Motor neuron (in vitro differentiated cells): ENCODE measurements around the gene KICS2. TPM values are rescaled to one million over a fixed set of nuclear protein-coding genes. Genes with fewer than 3 reads are reported as not detected.

Experiments used
- ATAC-seq, 8 experiments: fragments of 200-7000 bp; cut with Tn5 transposase; replicated peaks in 6 of 8; 2 replicates each; pipeline ENCODE4 v1.8.0; 2021; ENCODE audit warnings: mild to moderate bottlenecking in 8 of 8, moderate library complexity in 8 of 8
- H3K27ac ChIP-seq, 2 donors: fragments of 250-450 bp; sonication (Bioruptor Pico); 2 replicates each; pipeline ENCODE4 v1.9.0; 2021; ENCODE audit warnings: antibody characterized with exemption in 2 of 2, mild to moderate bottlenecking in 2 of 2, moderate library complexity in 1 of 2
- H3K4me1 ChIP-seq, 2 donors: fragments of 250-450 bp; sonication (Bioruptor Pico); replicated peaks in 1 of 2; 2 replicates each; pipeline ENCODE4 v1.6.1; 2021; ENCODE audit warnings: antibody characterized with exemption in 2 of 2, mild to moderate bottlenecking in 2 of 2, moderate library complexity in 1 of 2
- H3K4me3 ChIP-seq, 5 donors: fragments of 250-450 bp; sonication (Bioruptor Pico); 2 replicates each; pipeline ENCODE4 v1.9.0; 2021; ENCODE audit warnings: antibody characterized with exemption in 5 of 5, mild to moderate bottlenecking in 5 of 5, moderate library complexity in 4 of 5
- WGBS, 10 experiments: fragments of 450-650 bp; shearing (Covaris generic); methylation state at CpG; one replicate each; pipeline ENCODE4 v1.0.0; 2022; 5-methylcytosine and 5-hydroxymethylcytosine counted together
- in situ Hi-C, 9 experiments: fragments of 400-800 bp; cut with MboI; loops; one replicate each; pipeline ENCODE4 v1.15.0; 2021; ENCODE audit warnings: low sequenced_read_pairs in 9 of 9, low pct_unique_long_range_greater_than_20kb in 2 of 9; ENCODE audit not compliant: unreplicated experiment in 9 of 9
- total RNA-seq, 8 experiments: library from RNA; unstranded; fragments of 300-600 nt; gene quantifications; 2 replicates each; pipeline versions ENCODE4 v1.2.3 to v1.2.4, GENCODE V29; 2022

The KICS2 gene
- total RNA-seq, 8 experiments from 2014 or later: 3.9 to 16.7 (median 6.6) TPM

DNA sequence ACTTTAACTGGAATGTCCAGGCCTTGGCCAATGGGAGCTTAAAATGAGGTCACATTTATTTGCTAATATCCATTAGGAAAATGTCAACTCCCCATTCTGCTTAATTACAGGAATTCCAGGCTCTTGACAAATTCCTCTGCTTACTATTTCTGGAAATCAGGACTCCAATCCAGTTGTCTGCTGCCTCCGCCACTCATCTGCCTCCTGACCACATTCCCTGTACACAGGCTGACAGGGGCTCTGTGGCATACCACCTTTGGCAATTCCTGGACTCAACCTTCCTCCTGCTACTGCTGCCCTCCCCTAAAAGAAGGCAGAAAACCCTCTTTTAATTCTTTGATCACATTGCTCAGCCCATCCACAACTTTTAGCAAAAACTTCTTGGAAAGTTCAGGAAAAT, 37.9 kb downstream of the KICS2 start:
- ATAC-seq: no peak
- H3K4me1 ChIP-seq: no peaks in the 10 kb centered on the region
- H3K27ac ChIP-seq: no peak overlapping the region
- no peak overlapping the region for H3K4me3 ChIP-seq
- in situ Hi-C loops: no loop called here
- WGBS, 10 experiments: 80 to 89% (median 89%) methylated on average over 1 of the region's 1 CpG; no CpG with 5 or more reads in 7 of the 10 experiments

DNA sequence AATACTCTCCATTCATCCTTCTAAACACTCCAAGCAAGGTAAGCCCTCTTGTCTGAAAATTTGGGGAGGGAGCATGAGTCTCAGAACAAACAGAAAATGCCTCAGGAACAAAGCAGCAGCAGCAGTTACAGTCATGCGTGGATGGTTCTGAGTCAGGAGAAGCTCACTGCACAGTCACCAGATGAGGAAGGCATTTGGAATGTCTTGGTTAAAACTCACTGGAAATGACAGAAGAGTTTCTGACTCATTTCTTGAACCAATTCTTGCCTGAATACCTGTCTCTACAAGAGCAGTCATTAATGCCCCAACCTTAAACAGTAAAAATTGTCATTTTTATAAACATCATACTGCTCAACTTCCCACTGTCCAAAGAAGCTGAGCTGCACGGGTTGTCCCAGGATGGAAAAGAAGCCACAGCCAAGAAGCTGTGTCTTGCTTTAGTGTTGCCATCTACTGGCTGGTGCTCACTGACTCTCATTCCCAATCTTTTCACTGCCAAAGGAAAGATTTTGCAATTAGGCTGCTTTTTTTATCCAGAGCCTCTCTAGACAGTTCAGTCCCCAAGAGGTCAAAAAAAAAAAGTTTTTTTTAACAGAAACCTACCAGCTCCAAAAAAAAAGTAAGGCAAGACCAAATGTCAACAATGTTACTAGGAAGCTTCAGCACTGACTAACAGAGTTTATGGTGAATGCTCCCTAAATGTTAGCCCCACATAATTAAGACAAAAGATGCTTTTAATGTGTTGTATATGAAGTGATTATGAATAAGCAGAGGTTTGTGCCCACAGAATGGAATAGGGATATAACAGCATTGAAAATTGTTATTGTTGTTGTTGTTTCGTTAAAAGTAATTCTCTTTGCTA, 40.4 kb downstream of the KICS2 start:
- no peaks in the 10 kb centered on the region for H3K4me1 ChIP-seq
- WGBS, 10 experiments: 0 to 80% (median 47%) methylated on average over 1 to 3 of the region's 3 CpGs; no CpG with 5 or more reads in 2 of the 10 experiments
- H3K27ac ChIP-seq: no peak overlapping the region
- in situ Hi-C loops: no loop called here
- H3K4me3 ChIP-seq: no peak overlapping the region
- ATAC-seq: peak; percentile 36 to 98 (median 86)

GRCh38 chr12:64180951-64181350, 41.1 kb downstream of the KICS2 start:
- H3K4me1 ChIP-seq: peaks cover 0 to under 1% of the 10 kb centered on the region in 2 donors
- ATAC-seq: peak in 2 of 8 experiments; percentile 41 to 44
- H3K27ac ChIP-seq: no peak overlapping the region
- in situ Hi-C loops: no loop called here
- WGBS, 10 experiments: 6 to 100% (median 87%) methylated on average over 2 to 5 of the region's 5 CpGs
- no peak overlapping the region for H3K4me3 ChIP-seq

- in situ Hi-C loops: loop anchor here in 1 of 9 experiments (10.0 kb wide), 1 partner anchor 333 kb away; the partner anchor contains the start of gene SRGAP1
- ATAC-seq: no peak
- H3K4me3 ChIP-seq: no peak overlapping the region
- peaks cover 11 to 12% of the 10 kb centered on the region in 2 donors for H3K4me1 ChIP-seq
- H3K27ac ChIP-seq: no peak overlapping the region
- 0 to 100% (median 78%) methylated on average over 1 of the region's 1 CpG; no CpG with 5 or more reads in 1 of the 10 experiments for WGBS, 10 experiments
Observed at GRCh38 chr12:64178122-64178521, 44.0 kb downstream of the KICS2 start.

DNA sequence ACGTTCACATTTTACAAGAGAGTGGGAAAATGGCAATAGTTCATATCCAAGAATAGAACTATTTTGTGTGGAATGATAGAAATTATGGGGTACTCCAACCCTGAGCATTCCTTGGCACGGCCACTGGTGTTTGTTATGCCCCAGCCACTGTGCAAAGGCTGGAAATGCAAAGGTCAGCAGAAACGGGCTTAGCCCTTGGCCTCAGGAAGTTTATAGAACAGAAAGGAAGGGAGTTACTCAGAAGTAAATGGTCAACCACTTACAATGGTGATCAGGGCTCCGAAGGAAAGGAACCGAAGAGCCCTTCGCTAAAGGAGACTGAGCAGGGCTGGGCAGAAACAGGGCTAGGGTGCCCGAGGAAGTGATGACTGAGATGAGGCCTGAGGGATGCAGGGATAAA, 45.1 kb downstream of the KICS2 start:
- Histone ChIP-seq H3K4me1 (peaks cover 11 to 12% of the 10 kb centered on the region in 2 donors), H3K27ac (no peak overlapping the region), H3K4me3 (no peak overlapping the region)
- in situ Hi-C loops: loop anchor here in 1 of 9 experiments (10.0 kb wide), 1 partner anchor 332 kb away; the partner anchor contains the start of gene SRGAP1
- no peak for ATAC-seq
- 67 to 100% (median 92%) methylated on average over 1 to 6 of the region's 7 CpGs for WGBS, 10 experiments

DNA sequence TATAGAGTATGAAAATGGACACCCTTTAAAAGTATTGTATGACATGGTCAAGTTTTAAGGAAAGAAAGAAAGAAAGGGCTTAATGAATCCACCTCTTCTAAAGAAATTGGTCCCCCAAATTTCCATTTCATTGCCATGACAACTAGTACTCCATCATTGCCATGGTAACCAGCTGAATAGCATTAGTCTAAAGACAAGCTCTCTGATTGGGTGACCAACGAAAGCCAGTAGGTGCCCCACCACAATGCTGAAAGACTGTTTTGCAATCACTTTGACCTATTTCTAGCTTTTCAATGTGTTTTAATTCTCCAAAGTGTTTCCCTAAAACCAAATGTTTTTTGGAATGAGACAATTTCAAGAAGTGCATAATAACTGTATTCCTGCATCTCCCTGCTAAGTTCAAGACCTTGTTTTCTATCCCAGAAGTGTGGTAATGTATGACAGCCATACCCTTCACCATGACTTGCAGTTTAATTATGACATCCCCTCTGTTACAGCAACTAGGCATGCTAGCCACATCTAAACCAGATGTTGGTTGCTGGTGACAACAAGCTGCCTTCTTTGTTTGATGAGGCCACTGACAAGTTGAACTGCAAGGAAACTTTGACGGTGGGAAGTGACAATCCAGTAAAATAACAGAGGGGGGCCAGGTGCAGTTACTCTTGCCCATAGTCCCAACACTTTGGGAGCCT, 46.7 kb downstream of the KICS2 start:
- ATAC-seq: peak in 5 of 8 experiments; percentile 34 to 64 (median 48)
- Histone ChIP-seq H3K4me1 (peaks cover 11 to 12% of the 10 kb centered on the region in 2 donors), H3K27ac (peak overlapping the region in 1 of 2 donors; percentile 20), H3K4me3 (no peak overlapping the region)
- in situ Hi-C loops: loop anchor here in 1 of 9 experiments (10.0 kb wide), 1 partner anchor 331 kb away; the partner anchor contains the start of gene SRGAP1
- 24 to 61% (median 46%) methylated on average over 1 to 2 of the region's 2 CpGs; no CpG with 5 or more reads in 2 of the 10 experiments for WGBS, 10 experiments

DNA sequence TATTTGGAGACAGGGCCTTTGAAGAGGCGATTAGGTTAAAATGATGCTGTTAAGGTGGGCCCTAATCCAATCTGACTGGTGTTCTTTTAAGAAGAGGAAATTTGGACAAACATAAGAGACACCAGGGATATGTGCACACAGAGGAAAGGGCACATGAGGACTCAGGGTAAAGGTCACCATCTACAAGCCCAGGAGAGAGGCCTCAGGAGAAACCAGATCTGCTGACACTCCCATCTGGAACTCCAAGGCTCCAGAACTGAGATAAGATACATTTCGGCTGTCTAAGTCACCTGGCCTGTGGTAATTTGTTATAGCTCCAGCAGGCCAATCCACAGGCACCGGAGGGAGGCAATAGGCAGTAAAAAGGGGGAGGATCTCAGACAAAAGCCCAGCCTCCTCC, 48.6 kb downstream of the KICS2 start:
- ATAC-seq: no peak
- in situ Hi-C loops: loop anchor here in 1 of 9 experiments (10.0 kb wide), 1 partner anchor 329 kb away; the partner anchor contains the start of gene SRGAP1
- H3K4me1 ChIP-seq: peaks cover 11 to 16% of the 10 kb centered on the region in 2 donors
- 40 to 100% (median 84%) methylated on average over 1 to 3 of the region's 3 CpGs; no CpG with 5 or more reads in 4 of the 10 experiments for WGBS, 10 experiments
- H3K27ac ChIP-seq: no peak overlapping the region
- H3K4me3 ChIP-seq: no peak overlapping the region

Other genes with a start within 250 kb of the KICS2 start
- under 1 TPM in 7 of 8 experiments, not detected in 1; 0.13 to 0.71 (median 0.32) TPM for gene C12orf56, start 168.5 kb upstream of the KICS2 start, total RNA-seq
- gene XPOT, start 182.1 kb upstream of the KICS2 start, total RNA-seq: 100 to 1,000 TPM in 2 of 8 experiments, 10 to 100 TPM in 6; 56.6 to 145 (median 74.6) TPM
- gene TBK1, start 229.8 kb upstream of the KICS2 start, total RNA-seq: 10 to 100 TPM; 11.7 to 36.4 (median 17.4) TPM